ENCODE results near the gene COL7A1.

DNA sequence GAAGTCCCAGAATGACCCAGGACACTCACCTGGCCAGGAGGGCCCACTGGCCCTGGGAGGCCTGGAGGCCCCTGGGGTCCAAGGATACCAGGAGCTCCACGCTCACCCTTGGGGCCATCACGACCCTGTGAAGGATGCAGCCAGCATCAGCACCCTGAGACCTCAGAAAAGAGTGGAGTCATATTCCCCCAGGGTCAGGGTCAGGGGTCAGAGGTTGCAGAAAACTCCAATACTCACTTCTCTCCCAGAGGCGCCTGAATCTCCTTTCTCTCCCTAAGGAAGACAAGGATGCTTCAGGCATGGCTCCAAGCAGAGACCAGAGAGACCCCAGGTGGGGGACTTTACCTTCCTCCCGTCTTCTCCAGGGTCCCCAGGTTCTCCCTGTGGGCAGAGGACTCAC is 18.5 kb downstream of the COL7A1 start:
- TF ChIP-seq POLR2A (IDR thresholded peaks at IDR 0.05) (no peak), CTCF (IDR thresholded peaks at IDR 0.05) (no peak), POLR2AphosphoS5 (IDR thresholded peaks at IDR 0.05) (no peak), EP300 (IDR thresholded peaks at IDR 0.05; ENCODE audit: low read depth) (no peak)
